GM12878 (cell line): Measurements from ENCODE around the gene OLFM2. TPM values are rescaled to one million over a fixed set of nuclear protein-coding genes. Genes with fewer than 3 reads are reported as not detected.

Experiments used
- ATAC-seq: fragments of 200-7000 bp; cut with Tn5 transposase; 3 replicates; pipeline ENCODE4 v1.9.1; 2020; ENCODE audit warnings: mild to moderate bottlenecking, moderate library complexity
- BruUV-seq: library from RNA; stranded (reverse); fragments of 400-500 nt; replicated peaks from 2 replicates; lab custom pipeline; 2021; lab: Mats Ljungman, UMichigan
- CTCF ChIA-PET: fragments of 300-600 bp; sonication (Branson Sonifier 250); formaldehyde crosslinking; extraction: SDS; loops from one replicate; lab custom pipeline; 2021; ENCODE audit warnings: inconsistent platforms; lab: Yijun Ruan, JAX
- POLR2A ChIA-PET: fragments of 350-600 bp; formaldehyde crosslinking; extraction: SDS; loops from one replicate; lab custom pipeline; 2021; ENCODE audit warnings: inconsistent platforms; lab: Charles Lee
- RAD21 ChIA-PET: fragments of 300-600 bp; sonication (Branson Sonifier 250); formaldehyde crosslinking; loops from one replicate; lab custom pipeline; 2023; ENCODE audit warnings: antibody characterized with exemption; ENCODE audit not compliant: unreplicated experiment; lab: Charles Lee
- SMC1A ChIA-PET: fragments of 300-600 bp; sonication (Branson Sonifier 250); formaldehyde crosslinking; loops from one replicate; lab custom pipeline; 2023; ENCODE audit not compliant: unreplicated experiment, uncharacterized antibody; lab: Charles Lee
- DNase-seq: peaks from one replicate; pipeline ENCODE4 v3.0.0-alpha.2; 2011; ENCODE audit warnings: low read depth, low spot score
- FAIRE-seq: peaks from 3 replicates; lab custom pipeline; 2011; peaks lifted over from hg19 to GRCh38; lab: Jason Lieb, UNC
- H2AFZ ChIP-seq: 2 replicates; pipeline ENCODE4 v1.6.0; 2011; ENCODE audit warnings: low read depth, low read length, control low read depth; ENCODE audit not compliant: control insufficient read depth
- H3K27ac ChIP-seq: 2 replicates; pipeline ENCODE4 v1.5.1; 2011; ENCODE audit warnings: control low read depth; ENCODE audit not compliant: control insufficient read depth, insufficient read depth
- H3K27me3 ChIP-seq, 2 experiments: replicated peaks in 1 of 2; 2 replicates each; pipeline versions ENCODE4 v1.6.0 to v1.6.1; 2011; ENCODE audit warnings: low read length in 1 of 2; ENCODE audit not compliant: control insufficient read depth in 2 of 2, insufficient read depth in 2 of 2
- H3K36me3 ChIP-seq, 2 experiments: 2 replicates each; pipeline ENCODE4 v1.5.1; 2011; ENCODE audit warnings: low read length in 1 of 2; ENCODE audit not compliant: control insufficient read depth in 2 of 2, insufficient read depth in 2 of 2
- H3K4me1 ChIP-seq: 2 replicates; pipeline ENCODE4 v1.6.1; 2011; ENCODE audit warnings: mild to moderate bottlenecking, low read length, moderate library complexity, mixed read lengths; ENCODE audit not compliant: control insufficient read depth, insufficient read depth
- H3K4me2 ChIP-seq: 2 replicates; pipeline ENCODE4 v1.6.0; 2011; ENCODE audit warnings: control low read depth; ENCODE audit not compliant: control insufficient read depth, insufficient read depth
- H3K4me3 ChIP-seq: fragments of 200-600 bp; sonication (generic); 2 replicates; pipeline ENCODE4 v1.5.1; 2016
- H3K79me2 ChIP-seq: 2 replicates; pipeline ENCODE4 v1.6.0; 2011; ENCODE audit warnings: low read length; ENCODE audit not compliant: control insufficient read depth, insufficient read depth
- H3K9ac ChIP-seq: 2 replicates; pipeline ENCODE4 v1.8.0; 2011; ENCODE audit warnings: low read length, control low read depth, mixed read lengths; ENCODE audit not compliant: control insufficient read depth, insufficient read depth
- H3K9me3 ChIP-seq: replicated peaks from 3 replicates; pipeline ENCODE4 v1.5.1; 2011; ENCODE audit warnings: mild to moderate bottlenecking, low read length; ENCODE audit not compliant: control insufficient read depth, insufficient read depth
- H4K20me1 ChIP-seq: 2 replicates; pipeline ENCODE4 v1.6.0; 2011; ENCODE audit not compliant: control insufficient read depth, insufficient read depth
- ASH2L ChIP-seq: fragments of 300-600, 200-600 bp; sonication (generic); IDR thresholded peaks from 2 replicates; pipeline ENCODE4 v1.6.1; 2017; ENCODE audit warnings: low read depth, mild to moderate bottlenecking, borderline replicate concordance
- BRCA1 ChIP-seq: IDR thresholded peaks from 2 replicates; pipeline ENCODE4 v1.6.1; 2011; ENCODE audit warnings: low read depth, low read length, improper control_type of control experiment
- CBFB ChIP-seq: IDR thresholded peaks from 2 replicates; pipeline ENCODE4 v1.6.1; 2016; ENCODE audit warnings: antibody characterized with exemption, low read depth
- CUX1 ChIP-seq: IDR thresholded peaks from 2 replicates; pipeline ENCODE4 v1.6.1; 2012; ENCODE audit warnings: improper control_type of control experiment, low read depth, low read length; ENCODE audit not compliant: insufficient replicate concordance
- KAT2A ChIP-seq: conservative IDR thresholded peaks from 2 replicates; pipeline ENCODE4 v1.6.1; 2011; ENCODE audit warnings: low read depth, low read length; ENCODE audit not compliant: control insufficient read depth
- NFXL1 ChIP-seq: fragments of 450-650 bp; IDR thresholded peaks from 2 replicates; pipeline ENCODE4 v1.6.1; 2017; ENCODE audit warnings: antibody characterized with exemption, mild to moderate bottlenecking, borderline replicate concordance
- PAX5 ChIP-seq: IDR thresholded peaks from 2 replicates; pipeline ENCODE4 v1.6.1; 2011; ENCODE audit warnings: low read depth, low read length, borderline replicate concordance
- PML ChIP-seq: IDR thresholded peaks from 2 replicates; pipeline ENCODE4 v1.6.1; 2012; ENCODE audit warnings: low read length, inconsistent platforms
- SIN3A ChIP-seq: IDR thresholded peaks from 2 replicates; pipeline ENCODE4 v1.6.1; 2012; ENCODE audit warnings: low read depth, low read length, improper control_type of control experiment
- SMARCA5 ChIP-seq: fragments of 450-650 bp; IDR thresholded peaks from 2 replicates; pipeline ENCODE4 v1.6.1; 2017; ENCODE audit warnings: mild to moderate bottlenecking
- SMC3 ChIP-seq: IDR thresholded peaks from 2 replicates; pipeline ENCODE4 v1.6.1; 2011; ENCODE audit warnings: low read length, improper control_type of control experiment, borderline replicate concordance
- SREBF1 ChIP-seq: IDR thresholded peaks from 2 replicates; pipeline ENCODE4 v1.6.1; 2012; ENCODE audit warnings: mild to moderate bottlenecking, low read length
- SRF ChIP-seq, 2 experiments: IDR thresholded peaks; 2 replicates each; pipeline ENCODE4 v1.6.1; 2011; ENCODE audit warnings: low read depth in 2 of 2, low read length in 2 of 2, mild to moderate bottlenecking in 1 of 2, moderate library complexity in 1 of 2
- TCF3 ChIP-seq: IDR thresholded peaks from 2 replicates; pipeline ENCODE4 v1.6.1; 2012; ENCODE audit warnings: low read depth, mild to moderate bottlenecking, low read length, borderline replicate concordance; ENCODE audit not compliant: insufficient read depth
- ZNF24 ChIP-seq: fragments of 450-650 bp; IDR thresholded peaks from 2 replicates; pipeline ENCODE4 v1.6.1; 2017; ENCODE audit warnings: antibody characterized with exemption, mild to moderate bottlenecking
- WGBS: methylation state at CpG from one replicate; pipeline ENCODE4 v1.1.6; 2016; ENCODE audit warnings: low lambda C conversion rate; ENCODE audit not compliant: insufficient replicate concordance, insufficient coverage; ENCODE audit errors: missing lambda C conversion rate; 5-methylcytosine and 5-hydroxymethylcytosine counted together
- in situ Hi-C: fragments of 300-500 bp; cut with MboI; formaldehyde crosslinking; loops from 9 replicates; pipeline ENCODE4 v1.14.3; 2018; ENCODE audit warnings: mixed read lengths
- intact Hi-C: fragments of 100-400 bp; cut with micrococcal nuclease; formaldehyde crosslinking; loops from one replicate; pipeline ENCODE4 v1.14.2; 2022; ENCODE audit not compliant: unreplicated experiment
- polyA plus RNA-seq, 11 experiments: library from polyadenylated mRNA; depleted of rRNA in 4 of 11; unstranded in 6 of 11; stranded (reverse) in 5 of 11; fragments of >200 nt; fragmentation: Nextera tagmentation in 4 of 11; fragmentation: Illumina TruSeq in 1 of 11; extraction: Ambion mirVana in 4 of 11; extraction: Trizol in 1 of 11; gene quantifications; 1 replicate in 1 of 11; 2 replicates in 10 of 11; pipeline versions ENCODE4 v1.2.1 to v1.2.3, GENCODE V29; 2011 to 2016; ENCODE audit warnings: inconsistent platforms in 2 of 11, missing spikeins in 2 of 11, low read depth in 1 of 11
- total RNA-seq, 4 experiments: library from RNA; depleted of rRNA in 3 of 4; stranded (reverse); fragments of >200 nt in 3 of 4; fragmentation: Illumina TruSeq in 1 of 4; extraction: Trizol in 1 of 4; gene quantifications; 2 replicates each; pipeline versions ENCODE4 v1.2.1 to v1.2.3, GENCODE V29; 2013 to 2021

The OLFM2 gene
- total and polyA plus RNA-seq, 10 of the 15 experiments (the other 5 are each of a cell fraction or from before 2014, with no cell fraction given): 0.07 to 3.5 (median 0.27) TPM; not detected in 5

- DNase-seq (no peak), ATAC-seq (no peak), FAIRE-seq (no peak)
- no peak overlapping the region for H3K4me3 ChIP-seq
- no peaks in the 10 kb centered on the region for H3K79me2 ChIP-seq
- ChIA-PET POLR2A (no interaction called here), RAD21 (no interaction called here), SMC1A (no interaction called here), CTCF (no interaction called here)
- no peaks in the 10 kb centered on the region for H4K20me1 ChIP-seq
- no peaks in the 10 kb centered on the region for H3K9me3 ChIP-seq
- in situ Hi-C loops: no loop called here
- H3K4me2 ChIP-seq: no peak overlapping the region
- H3K4me1 ChIP-seq: no peaks in the 10 kb centered on the region
- H3K27me3 ChIP-seq: no peaks in the 10 kb centered on the region
- intact Hi-C loops: no loop called here
- no peak overlapping the region for H2AFZ ChIP-seq
- no TSS peak for BruUV-seq
- TF ChIP-seq SREBF1 (no peak), SMC3 (no peak), PML (no peak), PAX5 (no peak), CBFB (no peak), TCF3 (no peak), BRCA1 (no peak), SRF (IDR thresholded peaks at IDR 0.05; ENCODE audit: low read depth in 2 of 2, low read length in 2 of 2) (no peak), SMARCA5 (no peak), CUX1 (no peak), NFXL1 (no peak), ZNF24 (no peak), SIN3A (no peak), KAT2A (no peak), ASH2L (no peak)
- H3K27ac ChIP-seq: no peak overlapping the region
- WGBS: 50% methylated on average over 1 of the region's 2 CpGs
- H3K36me3 ChIP-seq: no peaks in the 10 kb centered on the region
- H3K9ac ChIP-seq: no peak overlapping the region
Measured at GRCh38 chr19:9969688-9969975, 33.3 kb upstream of the OLFM2 start.
